DMS 273 (cell line): ENCODE measurements around the gene EFNA1.
"Not testable (repeated sequence)": the region's sequence is repeated elsewhere in the genome, so short reads cannot be mapped to it uniquely, and the experiment has no call there.

Experiments
- DNase-seq: peaks from one replicate; lab custom pipeline; 2025; ENCODE audit not compliant: unreplicated experiment; lab: John Stamatoyannopoulos, UW

The EFNA1 gene

DNA sequence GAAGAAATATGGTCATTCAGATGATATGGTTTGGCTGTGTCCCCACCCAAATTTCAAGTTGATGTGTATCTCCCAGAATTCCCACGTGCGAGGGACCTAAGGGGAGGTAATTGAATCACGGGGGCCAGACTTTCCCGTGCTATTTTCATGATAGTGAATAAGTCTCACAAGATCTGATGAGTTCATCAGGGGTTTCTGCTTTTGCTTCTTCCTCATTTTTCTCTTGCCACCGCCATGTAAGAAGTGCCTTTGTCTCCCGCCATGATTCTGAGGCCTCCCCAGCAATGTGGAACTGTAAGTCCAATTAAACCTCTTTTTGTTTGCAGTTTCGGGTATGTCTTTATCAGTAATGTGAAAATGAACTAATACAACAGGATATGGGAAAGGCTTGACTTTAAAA lies 14.1 kb downstream of the EFNA1 start:
- DNase-seq: no peak

DNA sequence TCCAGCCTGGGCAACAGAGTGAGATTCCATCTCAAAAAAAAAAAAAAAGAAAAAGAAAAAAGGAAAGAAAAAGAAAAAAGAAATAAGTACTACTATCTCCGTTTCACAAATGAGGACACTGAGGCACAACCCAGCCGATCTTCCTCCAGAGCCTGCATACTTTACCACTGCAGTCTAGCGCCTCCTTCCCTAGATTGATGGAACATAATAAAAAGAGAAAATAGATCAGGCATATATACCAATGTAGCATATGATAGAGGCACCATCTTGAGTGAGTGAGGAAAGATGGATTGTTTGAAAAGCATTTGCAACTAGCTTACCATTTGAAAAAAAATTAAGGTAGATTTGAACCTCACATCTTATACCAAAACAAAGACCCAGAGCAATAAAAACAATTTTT lies 17.8 kb downstream of the EFNA1 start:
- no peak for DNase-seq

DNA sequence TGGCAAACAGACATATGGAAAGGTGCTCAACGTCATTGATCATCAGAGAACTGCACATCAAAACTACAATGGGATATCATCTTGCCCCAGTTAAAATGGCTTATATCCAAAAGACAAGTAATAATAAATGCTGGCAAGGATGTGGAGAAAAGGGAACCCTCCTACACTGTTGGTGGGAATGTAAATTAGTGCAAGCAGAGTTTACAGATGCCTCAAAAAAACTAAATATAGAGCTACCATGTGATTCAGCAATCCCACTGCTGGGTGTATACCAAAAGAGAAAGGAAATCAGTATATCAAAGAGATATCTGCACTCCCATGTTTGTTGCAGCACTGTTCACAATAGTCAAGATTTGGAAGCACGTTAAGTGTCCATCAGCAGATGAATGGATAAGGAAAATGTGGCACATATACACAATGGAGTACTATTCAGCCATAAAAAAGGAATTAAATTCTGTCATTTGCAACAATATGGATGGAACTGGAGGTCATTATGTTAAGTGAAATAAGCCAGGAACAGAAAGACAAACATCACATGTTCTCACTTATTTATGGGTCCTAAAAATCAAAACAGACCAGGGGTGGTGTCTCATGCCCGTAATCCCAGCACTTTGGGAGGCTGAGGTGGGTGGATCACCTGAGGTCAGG lies 28.4 kb downstream of the EFNA1 start:
- DNase-seq: not testable (repeated sequence)

DNA sequence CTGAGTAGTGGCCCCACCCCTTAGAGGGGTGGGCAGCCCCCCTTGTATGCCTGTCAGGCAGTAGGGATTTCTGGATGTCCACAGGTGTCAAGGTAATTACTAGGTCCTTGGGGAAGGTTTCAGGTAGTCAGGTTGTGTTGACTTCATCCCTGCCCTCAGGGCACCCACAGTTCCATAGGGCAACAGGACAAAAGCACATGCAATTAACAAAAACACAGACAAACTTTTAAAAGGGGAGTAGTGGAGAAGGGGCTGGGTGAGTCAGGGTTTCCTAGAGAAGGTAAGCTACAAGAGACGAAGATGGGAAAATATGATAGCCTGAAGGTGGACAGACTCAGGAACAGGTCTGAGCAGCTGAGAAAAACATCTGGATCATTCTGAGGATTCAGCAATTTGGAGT lies 31.3 kb downstream of the EFNA1 start:
- no peak for DNase-seq

DNA sequence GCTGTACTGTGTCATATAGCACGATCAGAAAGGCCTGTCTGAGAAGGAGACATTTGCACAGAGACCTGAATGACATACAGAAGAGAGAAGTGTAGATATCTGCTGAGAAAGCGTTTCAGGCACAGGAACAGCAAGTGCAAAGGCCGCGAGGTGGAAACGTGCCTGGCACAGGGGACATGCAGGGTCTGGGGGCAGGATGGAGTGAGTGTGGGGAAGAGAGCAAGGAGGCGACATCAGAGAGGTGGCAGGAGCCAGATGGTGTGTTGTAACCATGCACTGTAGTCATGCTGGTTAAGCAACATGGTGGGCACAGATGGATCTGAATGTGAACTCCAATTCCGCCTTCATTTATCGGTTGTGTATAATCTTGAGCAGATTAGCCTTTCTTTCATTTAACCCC lies 32.5 kb downstream of the EFNA1 start:
- peak; percentile 39 for DNase-seq

DNA sequence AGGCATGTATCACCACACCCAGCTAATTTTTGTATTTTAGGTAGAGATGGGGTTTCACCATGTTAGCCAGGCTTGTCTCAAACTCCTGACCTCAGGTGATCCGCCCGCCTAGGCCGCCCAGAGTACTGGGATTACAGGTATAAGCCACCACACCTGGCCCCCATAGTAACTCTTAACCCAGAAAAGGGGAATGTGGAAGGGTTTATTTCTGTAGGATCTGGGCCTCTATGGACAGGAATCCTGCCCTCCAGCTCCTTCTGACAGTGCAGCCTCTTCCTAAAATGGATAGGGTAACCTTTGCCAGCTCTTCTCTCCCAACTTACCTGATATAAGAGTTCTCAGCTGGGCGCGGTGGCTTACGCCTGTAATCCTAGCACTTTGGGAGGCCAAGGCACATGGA lies 35.0 kb downstream of the EFNA1 start:
- DNase-seq: not testable (repeated sequence)

DNA sequence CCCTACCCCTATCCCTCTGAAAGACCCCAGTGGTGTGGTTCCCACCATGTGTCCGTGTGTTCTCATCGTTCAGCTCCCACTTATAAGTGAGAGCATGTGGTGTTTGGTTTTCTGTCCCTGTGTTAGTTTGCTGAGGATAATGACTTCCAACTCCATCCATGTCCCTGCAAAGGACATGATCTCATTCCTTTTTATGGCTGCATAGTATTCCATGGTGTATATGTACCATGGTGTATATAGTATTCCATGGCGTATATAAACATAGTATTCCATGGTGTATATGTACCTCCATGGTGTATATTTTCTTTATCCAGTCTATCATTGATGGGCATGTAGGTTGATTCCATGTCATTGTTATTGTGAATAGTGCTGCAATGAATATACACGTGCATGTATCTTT lies 36.1 kb downstream of the EFNA1 start:
- DNase-seq: not testable (repeated sequence)

DNA sequence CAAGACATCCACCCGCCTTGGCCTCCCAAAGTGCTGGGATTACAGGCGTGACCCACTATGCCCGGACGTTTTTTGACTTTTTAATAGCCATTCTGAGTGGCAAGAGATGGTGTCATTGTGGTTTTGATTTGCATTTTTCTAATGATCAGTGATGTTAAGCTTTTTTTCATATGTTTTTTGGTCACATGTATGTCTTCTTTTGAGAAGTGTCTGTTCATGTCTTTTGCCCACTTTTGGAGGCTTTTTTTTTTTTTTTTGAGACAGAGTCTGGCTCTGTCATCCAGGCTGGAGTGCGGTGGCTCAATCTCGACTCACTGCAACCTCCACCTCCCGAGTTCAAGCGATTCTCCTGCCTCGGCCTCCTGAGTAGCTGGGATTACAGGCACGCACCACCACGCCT lies 36.9 kb downstream of the EFNA1 start:
- DNase-seq: not testable (repeated sequence)

DNA sequence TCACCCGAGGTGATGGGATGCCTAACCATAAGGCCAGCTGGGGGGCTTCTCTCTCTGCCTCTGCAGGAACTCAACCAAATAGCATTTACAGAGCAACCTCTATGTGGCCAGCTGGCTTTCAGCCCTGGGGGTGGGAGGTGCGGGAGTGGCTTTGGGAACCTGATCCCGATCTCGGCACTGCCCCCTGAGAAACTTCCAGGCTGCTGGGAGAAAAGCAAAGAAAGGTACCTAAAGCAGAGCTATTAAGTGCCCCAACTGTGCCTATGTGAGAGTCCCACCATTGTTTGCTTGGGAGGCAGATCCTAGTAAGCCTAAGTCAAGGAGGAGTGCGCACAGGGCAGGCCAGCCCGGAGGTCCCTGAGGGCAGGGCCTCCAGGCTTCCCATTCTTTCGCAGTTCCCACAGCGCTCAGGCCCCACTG lies 38.4 kb downstream of the EFNA1 start:
- no peak for DNase-seq

DNA sequence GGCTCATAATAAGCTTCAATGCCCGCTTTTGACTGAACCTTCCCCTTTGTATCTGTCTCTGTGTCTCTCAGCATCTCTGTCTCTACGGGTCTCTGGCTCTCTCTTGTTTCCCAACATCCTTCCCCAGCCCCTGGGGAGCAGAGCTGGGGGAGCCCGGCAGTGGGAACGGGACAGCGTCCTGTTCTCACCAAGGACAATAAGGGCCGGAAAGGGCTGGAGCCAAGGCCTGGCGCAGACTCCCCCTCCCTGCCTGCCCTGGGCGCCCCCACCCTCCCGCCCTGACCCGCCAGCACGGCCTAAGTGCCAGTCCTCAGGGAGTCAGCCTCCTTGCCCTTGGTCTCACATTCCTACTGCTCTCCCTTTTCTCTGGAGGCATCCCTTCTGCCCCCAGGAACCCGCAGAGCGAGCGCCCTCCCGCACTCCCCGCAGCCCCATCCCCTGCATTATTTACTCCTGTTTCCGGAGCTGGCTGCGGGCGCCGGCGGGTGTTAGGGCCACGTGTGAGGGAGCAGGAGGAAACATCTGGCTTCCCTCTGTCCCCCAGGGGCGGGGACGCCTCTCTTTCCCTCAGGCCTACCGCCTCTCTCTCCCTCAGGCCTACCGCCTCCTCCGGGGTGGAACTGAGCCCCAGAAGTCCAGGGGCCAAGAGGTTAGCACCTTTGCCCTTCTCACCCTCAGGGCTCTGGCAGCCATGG lies 38.9 kb downstream of the EFNA1 start:
- DNase-seq: no peak

DNA sequence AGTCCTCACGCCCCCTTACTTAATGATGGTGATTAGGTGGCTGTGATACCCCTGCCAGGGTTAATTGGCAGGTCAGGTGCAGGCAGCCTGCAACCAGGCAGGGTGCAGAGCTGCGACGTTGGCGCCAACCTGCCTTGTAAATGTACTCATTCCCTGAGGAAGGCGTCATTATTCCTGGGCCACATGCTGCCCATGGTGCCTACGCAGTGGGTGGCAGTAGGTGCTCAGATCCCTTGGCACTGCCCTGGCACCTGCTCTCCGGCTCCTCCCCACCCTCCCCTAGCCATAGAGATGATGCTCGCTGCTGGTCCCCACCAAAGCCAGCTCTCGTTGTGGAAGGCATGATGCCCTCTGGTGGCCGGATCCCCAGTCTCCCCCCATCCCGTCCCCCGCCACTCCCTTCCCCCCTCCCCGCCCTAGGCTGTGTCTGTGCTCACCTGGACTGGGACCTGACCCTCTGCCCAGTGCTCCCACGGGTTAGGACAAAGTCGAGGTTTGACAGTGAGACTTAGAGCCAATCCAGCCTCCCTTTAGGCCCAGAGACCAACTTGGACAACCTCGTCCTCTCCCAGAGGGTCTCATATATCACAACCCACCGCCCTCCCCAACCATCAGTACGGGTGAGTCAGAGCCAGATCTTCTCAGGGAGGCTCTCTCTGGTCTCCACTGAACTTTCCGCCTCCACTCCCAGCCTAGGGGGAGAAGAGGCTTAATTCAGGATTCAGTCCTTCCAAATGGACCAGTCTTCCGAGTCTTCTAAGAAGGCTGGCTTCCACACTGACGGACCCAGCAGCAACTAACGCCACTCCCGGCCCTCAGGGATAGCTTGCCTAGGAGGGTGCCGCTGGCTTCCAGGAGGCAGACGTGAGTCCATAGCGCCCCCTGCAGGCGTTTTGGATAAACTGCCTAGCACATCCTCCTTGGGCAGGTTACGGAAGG lies 39.8 kb downstream of the EFNA1 start:
- peak; percentile 95 for DNase-seq

DNA sequence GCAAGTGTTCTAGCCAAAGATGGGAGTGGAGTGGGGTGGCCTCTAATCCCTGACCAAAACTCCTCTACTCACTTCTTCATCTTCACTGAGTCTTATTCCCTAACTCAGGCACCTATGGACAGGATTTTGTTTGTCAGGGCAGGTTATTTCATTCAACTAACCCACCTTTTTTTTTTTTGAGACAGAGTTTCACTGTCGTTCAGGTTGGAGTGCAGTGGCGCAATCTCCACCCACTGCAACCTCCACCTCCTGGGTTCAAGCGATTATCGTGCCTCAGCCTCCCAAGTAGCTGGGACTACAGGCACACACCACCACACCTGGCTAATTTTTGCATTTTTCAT lies 40.4 kb downstream of the EFNA1 start:
- DNase-seq: not testable (repeated sequence)

DNA sequence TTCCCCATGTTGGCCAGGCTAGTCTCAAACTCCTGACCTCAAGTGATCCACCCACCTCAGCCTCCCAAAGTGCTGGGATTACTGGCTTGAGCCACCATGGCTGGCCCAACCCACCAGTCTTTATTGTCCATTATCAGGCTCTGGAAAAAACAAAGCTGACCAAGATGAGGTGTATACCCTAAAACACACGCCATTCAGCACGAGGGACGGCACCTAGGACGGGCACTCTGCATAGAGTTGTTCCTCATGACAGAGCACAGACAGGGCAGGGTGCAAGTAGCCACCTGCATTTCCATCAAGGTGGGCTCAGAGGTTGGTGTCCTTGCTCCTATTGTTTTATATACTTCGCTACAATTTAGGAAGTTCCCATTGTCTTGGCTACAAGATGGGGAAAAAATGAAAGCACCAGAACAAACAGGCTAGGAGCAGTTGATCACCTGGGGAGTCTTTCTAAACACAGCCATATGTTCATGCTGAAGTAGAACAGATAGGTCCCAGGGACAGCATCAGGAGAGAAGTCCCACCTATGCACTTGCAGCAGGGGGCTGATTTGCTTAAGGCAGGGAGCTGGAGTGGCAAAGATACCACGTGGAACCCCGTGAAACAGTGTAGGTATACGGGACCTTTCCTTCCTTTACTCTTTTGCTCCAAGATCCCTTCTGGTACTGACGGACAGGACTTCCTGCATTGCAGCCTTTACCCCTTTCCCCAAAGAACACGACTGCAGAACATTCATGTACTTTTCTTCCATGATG lies 41.0 kb downstream of the EFNA1 start:
- DNase-seq: no peak

DNA sequence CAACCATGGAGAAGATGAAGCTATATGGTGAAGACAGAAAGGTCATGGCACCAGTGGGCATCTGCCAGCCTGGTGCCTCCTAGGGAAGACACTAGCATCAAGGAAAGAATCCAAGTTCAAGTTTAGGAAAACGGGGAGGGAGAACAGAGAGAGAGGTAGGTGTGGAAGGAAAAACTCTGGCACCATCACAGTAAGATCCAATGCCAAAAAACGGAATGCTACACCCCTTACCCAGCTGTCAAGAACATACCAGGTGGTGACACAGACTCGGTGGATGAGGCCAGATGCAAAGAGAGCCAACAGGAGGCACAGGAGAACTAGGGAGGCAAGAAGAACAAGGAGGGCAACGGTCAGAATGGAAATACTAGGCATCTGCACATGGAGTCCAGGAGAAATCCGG lies 41.9 kb downstream of the EFNA1 start:
- peak; percentile 41 for DNase-seq

DNA sequence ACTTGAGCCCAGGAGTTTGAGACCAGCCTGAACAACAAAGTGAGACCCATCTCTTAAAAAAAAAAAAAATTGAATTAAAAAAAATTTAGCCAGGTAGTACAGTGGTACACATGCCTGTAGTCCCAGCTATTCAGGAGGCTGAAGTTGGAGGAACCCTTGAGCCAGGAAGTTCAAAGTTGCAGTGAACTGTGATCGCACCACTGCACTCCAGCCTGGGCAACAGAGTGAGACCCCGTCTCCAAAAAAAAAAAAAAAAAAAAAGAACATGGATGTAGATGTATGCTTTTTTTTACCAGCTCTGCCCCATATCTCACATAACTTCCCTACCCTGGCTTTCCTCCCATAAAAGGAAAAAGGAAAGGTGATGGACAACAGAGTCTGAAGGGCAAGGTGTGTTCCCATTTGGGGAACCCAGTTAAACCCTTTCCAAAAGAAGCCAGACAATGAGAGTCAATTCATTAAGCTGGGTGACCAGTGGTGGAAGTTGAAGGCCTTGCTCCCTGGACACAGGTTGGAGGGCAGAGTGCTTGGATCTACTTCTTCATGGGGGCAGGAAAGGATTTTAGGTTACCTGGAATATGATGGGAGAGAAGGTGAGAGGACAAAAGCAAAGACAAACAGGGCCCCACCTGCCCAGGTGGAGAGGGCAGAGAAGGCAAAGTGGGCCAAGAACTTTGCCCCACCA lies 42.6 kb downstream of the EFNA1 start:
- no peak for DNase-seq

DNA sequence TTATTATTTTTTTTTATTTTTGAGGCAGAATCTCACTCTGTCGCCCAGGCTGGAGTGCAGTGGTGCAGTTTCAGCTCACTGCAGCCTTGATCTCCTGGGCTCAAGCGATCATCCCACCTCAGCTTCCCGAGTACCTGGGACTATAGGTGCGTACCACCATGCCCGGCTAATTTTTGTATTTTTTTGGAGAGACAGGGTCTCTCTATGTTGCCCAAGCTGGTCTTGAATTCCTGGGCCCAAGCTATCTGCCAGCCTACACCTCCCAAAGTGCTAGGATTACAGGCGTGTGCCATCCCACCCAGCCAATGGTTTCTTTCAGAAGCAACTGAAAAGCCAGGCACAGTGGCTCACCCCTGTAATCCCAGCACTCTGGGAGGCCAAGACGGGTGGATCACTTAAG lies 43.1 kb downstream of the EFNA1 start:
- DNase-seq: no peak

DNA sequence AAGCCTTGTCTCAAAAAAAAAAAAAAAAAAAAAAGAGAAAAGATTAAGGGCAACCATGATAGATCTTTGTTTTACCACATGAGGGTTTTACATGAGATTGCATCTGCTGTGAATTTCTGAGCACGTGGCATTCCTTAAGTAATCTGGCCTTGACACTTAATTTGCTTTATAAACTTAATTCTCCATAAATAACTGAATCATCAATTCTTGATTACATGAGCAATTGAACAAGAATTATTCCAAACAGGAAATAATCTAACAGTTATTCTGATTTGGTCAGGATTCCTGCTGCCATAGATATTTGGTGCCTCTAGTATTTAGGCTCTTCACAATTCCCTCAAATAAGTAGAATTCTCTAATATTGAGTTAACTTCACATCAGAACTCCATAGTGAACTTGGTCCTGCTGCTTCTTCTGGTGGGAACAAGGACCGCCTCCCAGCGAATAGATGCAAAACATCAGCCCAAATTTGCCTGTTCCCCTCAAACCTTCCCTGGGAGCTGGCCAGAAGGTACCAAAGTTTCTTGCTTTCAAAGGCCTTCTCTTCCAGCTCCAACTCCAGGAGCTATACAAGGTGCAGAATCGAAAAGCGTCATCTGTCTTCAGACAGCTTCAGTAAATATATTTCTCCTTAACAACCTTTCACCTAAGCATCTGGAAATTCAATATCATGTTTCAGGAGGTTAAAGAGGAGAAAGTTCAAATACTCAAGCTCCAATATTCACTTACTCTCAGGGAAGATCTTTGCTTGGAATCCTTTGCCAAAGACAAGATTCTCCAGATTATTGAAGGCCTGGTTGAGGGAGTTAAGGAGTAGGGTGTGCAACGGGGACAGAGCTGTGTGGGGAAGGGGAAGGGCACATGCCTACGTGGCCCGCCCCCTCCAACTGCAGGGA lies 44.4 kb downstream of the EFNA1 start:
- DNase-seq: no peak

DNA sequence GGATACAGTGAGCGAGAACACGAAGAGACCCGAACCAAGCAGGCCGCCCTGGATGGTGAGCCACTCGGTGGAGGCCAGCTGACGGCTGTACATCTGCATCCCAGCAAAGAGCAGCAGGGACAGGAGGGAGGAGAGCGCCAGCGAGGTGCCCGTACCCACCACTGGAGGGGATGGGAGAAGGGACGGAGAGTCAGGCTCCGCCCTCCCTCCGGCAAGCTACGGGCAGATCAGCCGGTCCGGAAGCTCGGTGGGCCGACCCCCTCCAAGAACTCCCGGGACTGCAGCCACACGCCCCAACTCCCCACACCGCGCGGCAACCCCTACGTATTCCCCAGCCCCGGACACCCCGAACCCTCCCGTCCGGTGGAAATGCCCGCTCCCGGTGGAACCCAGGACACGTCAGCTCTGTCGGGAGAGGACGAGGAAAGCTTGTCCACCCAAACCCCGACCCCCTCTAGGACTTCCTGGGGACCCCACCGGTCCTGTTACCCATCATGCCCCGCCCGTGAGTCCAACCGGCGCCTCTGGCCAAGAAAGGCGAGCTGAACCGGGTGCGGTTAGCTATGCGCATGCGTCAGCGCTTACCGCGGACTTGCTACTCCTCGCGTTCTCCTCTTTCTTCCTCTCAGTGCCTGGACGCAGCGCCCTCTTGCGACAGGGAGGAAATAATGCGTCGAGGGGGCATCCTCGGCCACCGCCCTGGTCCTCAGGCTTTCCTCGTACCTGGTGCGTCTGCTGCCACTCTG lies 45.2 kb downstream of the EFNA1 start, which contains the start of gene KRTCAP2:
Gene KRTCAP2, minus strand, starts transcription at position 573 of the 746 bp plus-strand sequence. Its CDS starts 80 bp downstream, at position 493.
- peak; percentile 98 for DNase-seq
